Measurements from ENCODE around the gene SHC1.

The SHC1 gene

GRCh38 chr1:155007251-155007828, 36.8 kb upstream of the SHC1 start:
- Histone ChIP-seq H2AFZ (ENCODE audit: low read length, unreplicated experiment) (no peak overlapping the region), H3K4me3 (ENCODE audit: low read depth, low read length) (no peak overlapping the region), H3K27me3 (ENCODE audit: insufficient read depth, low read length) (no peaks in the 10 kb centered on the region), H3K36me3 (ENCODE audit: insufficient read depth, low read length) (no peaks in the 10 kb centered on the region), H3K79me2 (ENCODE audit: control insufficient read depth, insufficient read depth, low read length, unreplicated experiment) (peaks cover 76% of the 10 kb centered on the region), H3K27ac (ENCODE audit: low read depth, low read length) (no peak overlapping the region), H3K4me1 (ENCODE audit: control insufficient read depth, insufficient read depth, low read length, unreplicated experiment) (peaks cover 38% of the 10 kb centered on the region)

- H3K27ac ChIP-seq (ENCODE audit: low read depth, low read length): no peak overlapping the region
- H3K36me3 ChIP-seq (ENCODE audit: insufficient read depth, low read length): no peaks in the 10 kb centered on the region
- peaks cover 32% of the 10 kb centered on the region for H3K4me1 ChIP-seq (ENCODE audit: control insufficient read depth, insufficient read depth, low read length, unreplicated experiment)
- H3K4me3 ChIP-seq (ENCODE audit: low read depth, low read length): no peak overlapping the region
- peaks cover 76% of the 10 kb centered on the region for H3K79me2 ChIP-seq (ENCODE audit: control insufficient read depth, insufficient read depth, low read length, unreplicated experiment)
- no peaks in the 10 kb centered on the region for H3K27me3 ChIP-seq (ENCODE audit: insufficient read depth, low read length)
- H2AFZ ChIP-seq (ENCODE audit: low read length, unreplicated experiment): no peak overlapping the region
Observed at GRCh38 chr1:155006601-155007101, 36.1 kb upstream of the SHC1 start.

- H3K27me3 ChIP-seq (ENCODE audit: insufficient read depth, low read length): no peaks in the 10 kb centered on the region
- peaks cover 24% of the 10 kb centered on the region for H3K4me1 ChIP-seq (ENCODE audit: control insufficient read depth, insufficient read depth, low read length, unreplicated experiment)
- H3K36me3 ChIP-seq (ENCODE audit: insufficient read depth, low read length): no peaks in the 10 kb centered on the region
- peaks cover 69% of the 10 kb centered on the region for H3K79me2 ChIP-seq (ENCODE audit: control insufficient read depth, insufficient read depth, low read length, unreplicated experiment)
- H3K27ac ChIP-seq (ENCODE audit: low read depth, low read length): peak overlapping the region; percentile 76
- no peak overlapping the region for H2AFZ ChIP-seq (ENCODE audit: low read length, unreplicated experiment)
- H3K4me3 ChIP-seq (ENCODE audit: low read depth, low read length): peak overlapping the region; percentile 93
Observed at GRCh38 chr1:155005076-155006011, 34.8 kb upstream of the SHC1 start.

DNA sequence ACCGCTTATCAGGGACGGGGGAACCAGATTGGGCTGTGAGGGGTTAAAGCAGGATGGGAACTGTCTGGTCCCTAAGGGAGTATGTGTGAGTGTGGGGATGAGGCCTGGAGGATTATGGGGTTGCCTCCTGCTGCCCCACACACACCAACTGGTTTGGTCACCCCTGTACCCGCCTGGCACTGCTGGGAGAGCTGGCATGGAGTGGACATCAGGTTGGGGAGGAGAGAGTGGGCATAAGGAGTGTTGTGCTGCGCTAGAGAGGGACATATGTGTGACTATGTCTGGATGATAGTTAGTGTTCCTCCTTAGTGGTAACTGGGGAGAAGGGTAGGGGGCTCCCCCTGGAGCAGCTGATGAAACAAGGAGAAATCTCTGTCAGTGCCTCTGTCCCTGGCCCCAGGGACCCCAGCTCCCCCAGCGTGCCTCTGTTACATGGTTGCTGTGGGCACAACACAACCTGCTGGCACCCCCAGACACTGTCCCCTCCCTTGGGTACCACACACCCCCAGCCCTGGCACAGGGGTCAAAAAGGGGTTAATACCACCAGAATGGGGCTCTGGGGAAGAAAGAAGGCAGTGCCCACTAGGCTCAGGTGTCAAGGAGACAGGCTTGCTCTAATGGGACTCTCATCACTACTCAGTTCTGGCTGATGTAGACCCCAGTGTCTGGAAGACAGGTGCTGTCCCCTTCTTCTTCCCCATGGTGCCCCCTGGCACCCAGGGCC, 34.0 kb upstream of the SHC1 start:
- H3K79me2 ChIP-seq (ENCODE audit: control insufficient read depth, insufficient read depth, low read length, unreplicated experiment): peaks cover 62% of the 10 kb centered on the region
- no peak overlapping the region for H2AFZ ChIP-seq (ENCODE audit: low read length, unreplicated experiment)
- H3K4me1 ChIP-seq (ENCODE audit: control insufficient read depth, insufficient read depth, low read length, unreplicated experiment): peaks cover 33% of the 10 kb centered on the region
- peak overlapping the region; percentile 93 for H3K4me3 ChIP-seq (ENCODE audit: low read depth, low read length)
- no peaks in the 10 kb centered on the region for H3K27me3 ChIP-seq (ENCODE audit: insufficient read depth, low read length)
- no peaks in the 10 kb centered on the region for H3K36me3 ChIP-seq (ENCODE audit: insufficient read depth, low read length)
- peak overlapping the region; percentile 76 for H3K27ac ChIP-seq (ENCODE audit: low read depth, low read length)

GRCh38 chr1:155003766-155004351, 33.3 kb upstream of the SHC1 start:
- Histone ChIP-seq H3K27me3 (ENCODE audit: insufficient read depth, low read length) (no peaks in the 10 kb centered on the region), H3K4me1 (ENCODE audit: control insufficient read depth, insufficient read depth, low read length, unreplicated experiment) (peaks cover 33% of the 10 kb centered on the region), H3K36me3 (ENCODE audit: insufficient read depth, low read length) (no peaks in the 10 kb centered on the region), H2AFZ (ENCODE audit: low read length, unreplicated experiment) (no peak overlapping the region), H3K79me2 (ENCODE audit: control insufficient read depth, insufficient read depth, low read length, unreplicated experiment) (peaks cover 59% of the 10 kb centered on the region), H3K27ac (ENCODE audit: low read depth, low read length) (peak overlapping the region; percentile 76), H3K4me3 (ENCODE audit: low read depth, low read length) (peak overlapping the region; percentile 93)

- Histone ChIP-seq H3K36me3 (ENCODE audit: insufficient read depth, low read length) (no peaks in the 10 kb centered on the region), H3K79me2 (ENCODE audit: control insufficient read depth, insufficient read depth, low read length, unreplicated experiment) (peaks cover 53% of the 10 kb centered on the region), H2AFZ (ENCODE audit: low read length, unreplicated experiment) (no peak overlapping the region), H3K27me3 (ENCODE audit: insufficient read depth, low read length) (no peaks in the 10 kb centered on the region), H3K4me3 (ENCODE audit: low read depth, low read length) (peak overlapping the region; percentile 93), H3K27ac (ENCODE audit: low read depth, low read length) (peak overlapping the region; percentile 76), H3K4me1 (ENCODE audit: control insufficient read depth, insufficient read depth, low read length, unreplicated experiment) (peaks cover 33% of the 10 kb centered on the region)
Observed at GRCh38 chr1:155003227-155003765, 32.7 kb upstream of the SHC1 start.

GRCh38 chr1:155002464-155003226, 32.1 kb upstream of the SHC1 start, which contains the start of gene ZBTB7B:
Gene ZBTB7B (plus strand): TSS chr1:155002802. CDS start chr1:155014661, 11,859 bp downstream.
- Histone ChIP-seq H2AFZ (ENCODE audit: low read length, unreplicated experiment) (no peak within 1 kb of the TSS), H3K27ac (ENCODE audit: low read depth, low read length) (peak within 1 kb of the TSS; percentile 76), H3K36me3 (ENCODE audit: insufficient read depth, low read length) (no peaks in the 10 kb centered on the region), H3K79me2 (ENCODE audit: control insufficient read depth, insufficient read depth, low read length, unreplicated experiment) (peaks cover 49% of the 10 kb centered on the region), H3K4me3 (ENCODE audit: low read depth, low read length) (peak within 1 kb of the TSS; percentile 93), H3K4me1 (ENCODE audit: control insufficient read depth, insufficient read depth, low read length, unreplicated experiment) (peaks cover 33% of the 10 kb centered on the region), H3K27me3 (ENCODE audit: insufficient read depth, low read length) (no peaks in the 10 kb centered on the region)

DNA sequence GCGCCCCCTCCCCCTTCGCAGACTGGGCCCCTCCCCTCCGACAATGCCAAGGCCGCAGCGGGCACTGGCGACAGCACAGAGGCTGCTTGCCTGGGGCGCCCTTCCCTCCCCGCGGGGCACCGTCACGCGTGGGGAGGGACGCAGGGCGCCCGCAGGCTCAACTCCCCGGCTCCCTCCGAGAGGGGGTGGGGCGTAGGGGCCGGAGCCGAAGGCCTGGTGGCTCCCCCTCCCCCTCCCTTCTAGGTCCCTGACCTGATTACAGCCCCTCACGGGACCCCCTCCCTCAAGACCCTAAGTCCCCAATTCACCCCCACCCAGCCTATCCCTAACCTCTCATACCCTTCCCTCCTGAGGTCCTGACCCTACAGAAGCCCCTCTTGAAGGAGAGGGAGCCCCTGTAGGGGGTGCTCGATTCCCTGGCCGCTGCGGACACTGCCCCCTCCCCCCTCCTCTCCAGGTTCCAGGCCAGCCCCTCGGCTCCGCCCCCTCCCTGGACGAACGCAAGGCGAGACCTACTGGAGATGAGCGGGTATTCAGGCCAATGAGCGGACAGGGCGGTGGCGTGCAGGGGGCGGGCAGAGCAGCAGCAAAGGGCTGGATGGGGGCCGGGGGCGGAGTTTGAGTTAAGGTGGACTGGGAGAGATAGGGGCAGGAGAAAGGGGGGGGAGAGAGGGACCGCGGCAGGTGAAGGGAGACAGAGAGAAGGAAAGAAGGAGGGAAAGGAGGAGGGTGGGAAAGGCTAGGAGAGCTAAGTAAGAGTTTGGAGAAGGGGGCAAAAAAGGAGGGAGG, 31.3 kb upstream of the SHC1 start:
- no peaks in the 10 kb centered on the region for H3K27me3 ChIP-seq (ENCODE audit: insufficient read depth, low read length)
- peak overlapping the region; percentile 67 for H3K27ac ChIP-seq (ENCODE audit: low read depth, low read length)
- H3K79me2 ChIP-seq (ENCODE audit: control insufficient read depth, insufficient read depth, low read length, unreplicated experiment): peaks cover 41% of the 10 kb centered on the region
- H3K36me3 ChIP-seq (ENCODE audit: insufficient read depth, low read length): no peaks in the 10 kb centered on the region
- peaks cover 33% of the 10 kb centered on the region for H3K4me1 ChIP-seq (ENCODE audit: control insufficient read depth, insufficient read depth, low read length, unreplicated experiment)
- no peak overlapping the region for H2AFZ ChIP-seq (ENCODE audit: low read length, unreplicated experiment)
- peak overlapping the region; percentile 82 for H3K4me3 ChIP-seq (ENCODE audit: low read depth, low read length)

DNA sequence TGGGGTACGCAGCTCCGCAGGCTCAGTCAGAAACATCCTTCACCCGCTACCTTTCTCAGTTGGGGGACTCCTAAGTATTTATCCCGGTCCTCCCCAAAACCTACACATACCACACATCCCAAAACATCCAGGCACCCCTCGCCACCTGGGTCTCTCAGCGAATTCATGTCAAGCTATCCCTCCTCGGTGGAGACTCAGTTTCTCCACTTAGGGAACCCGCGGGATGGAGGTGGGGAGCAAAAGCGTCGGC, 30.8 kb upstream of the SHC1 start:
- H3K4me3 ChIP-seq (ENCODE audit: low read depth, low read length): peak overlapping the region; percentile 82
- H3K27ac ChIP-seq (ENCODE audit: low read depth, low read length): peak overlapping the region; percentile 67
- H3K79me2 ChIP-seq (ENCODE audit: control insufficient read depth, insufficient read depth, low read length, unreplicated experiment): peaks cover 36% of the 10 kb centered on the region
- no peaks in the 10 kb centered on the region for H3K27me3 ChIP-seq (ENCODE audit: insufficient read depth, low read length)
- no peaks in the 10 kb centered on the region for H3K36me3 ChIP-seq (ENCODE audit: insufficient read depth, low read length)
- no peak overlapping the region for H2AFZ ChIP-seq (ENCODE audit: low read length, unreplicated experiment)
- H3K4me1 ChIP-seq (ENCODE audit: control insufficient read depth, insufficient read depth, low read length, unreplicated experiment): peaks cover 32% of the 10 kb centered on the region
